ENCODE measurements around the gene CRYBB1. TPM values are rescaled to one million over a fixed set of nuclear protein-coding genes. Genes with fewer than 3 reads are reported as not detected.
A peak's percentile ranks its signal among the peaks of the same experiment; 100 is the strongest.

Gene CRYBB1
- polyA plus RNA-seq, 4 donors, result 0.25 to 0.75 TPM; not detected in 2

DNA sequence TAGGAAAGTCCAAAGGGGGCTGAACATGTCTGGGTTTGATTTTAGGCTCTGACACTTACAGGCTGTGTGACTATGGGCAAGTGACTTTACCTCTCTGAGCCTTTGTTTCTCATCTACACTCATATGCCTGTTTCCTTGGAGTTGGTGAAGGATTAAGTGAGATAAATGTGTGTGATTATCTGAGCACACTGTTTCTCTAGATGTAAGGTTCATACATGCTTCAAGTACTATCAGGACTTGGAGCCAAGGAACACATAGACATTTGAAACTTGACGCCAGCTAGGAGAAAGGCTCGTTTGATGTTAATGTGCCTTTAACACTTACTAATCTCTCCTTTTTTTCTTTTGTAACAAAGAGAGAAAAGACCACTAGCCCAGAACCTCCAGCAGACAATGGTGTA lies 9.7 kb downstream of the CRYBB1 start:
- WGBS, 3 donors, result 37 to 56% (median 41%) methylated on average over 2 of the region's 2 CpGs
- FAIRE-seq (no peak), DNase-seq (no peak)
- no peak overlapping the region for H3K4me3 ChIP-seq (ENCODE audit: low read depth in 1 of 3, low read length in 3 of 3)
- H3K27me3 ChIP-seq (ENCODE audit: control insufficient read depth in 3 of 3, insufficient read depth in 3 of 3, low read length in 3 of 3), result peaks cover 0 to 5% (median 0%) of the 10 kb centered on the region in 3 donors
- H3K36me3 ChIP-seq (ENCODE audit: control insufficient read depth in 3 of 3, insufficient read depth in 2 of 3, low read depth in 1 of 3, low read length in 3 of 3), result no peaks in the 10 kb centered on the region
- H3K27ac ChIP-seq (ENCODE audit: low read depth in 1 of 3, low read length in 2 of 3), result no peak overlapping the region
- H3K9me3 ChIP-seq (ENCODE audit: control insufficient read depth in 2 of 2, insufficient read depth in 1 of 2, low read depth in 1 of 2, low read length in 1 of 2), result no peaks in the 10 kb centered on the region
- no peaks in the 10 kb centered on the region for H3K4me1 ChIP-seq (ENCODE audit: control insufficient read depth in 3 of 3, insufficient read depth in 2 of 3, low read depth in 1 of 3, low read length in 2 of 3)

DNA sequence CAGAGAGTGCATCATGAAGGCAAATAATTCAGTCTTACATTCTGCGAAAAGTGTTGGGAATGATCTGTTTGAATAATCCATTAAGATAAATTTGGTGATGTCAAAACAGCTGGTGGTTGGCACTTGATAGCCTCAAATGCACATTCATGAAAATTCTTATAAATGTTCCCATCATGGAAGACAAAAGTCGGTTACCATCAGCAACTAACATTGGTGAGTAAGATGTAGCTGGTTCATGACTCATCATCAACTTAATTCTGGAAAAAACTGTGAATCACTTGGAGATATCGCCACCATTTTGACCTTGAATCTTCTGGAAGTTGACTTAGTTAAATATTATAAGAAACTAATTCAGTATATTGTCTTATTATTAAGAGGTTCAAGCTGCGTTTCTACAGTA lies 11.2 kb downstream of the CRYBB1 start:
- H3K9me3 ChIP-seq (ENCODE audit: control insufficient read depth in 2 of 2, insufficient read depth in 1 of 2, low read depth in 1 of 2, low read length in 1 of 2), result no peaks in the 10 kb centered on the region
- FAIRE-seq (no peak), DNase-seq (no peak)
- no peaks in the 10 kb centered on the region for H3K27me3 ChIP-seq (ENCODE audit: control insufficient read depth in 3 of 3, insufficient read depth in 3 of 3, low read length in 3 of 3)
- no peaks in the 10 kb centered on the region for H3K4me1 ChIP-seq (ENCODE audit: control insufficient read depth in 3 of 3, insufficient read depth in 2 of 3, low read depth in 1 of 3, low read length in 2 of 3)
- no peak overlapping the region for H3K27ac ChIP-seq (ENCODE audit: low read depth in 1 of 3, low read length in 2 of 3)
- no peak overlapping the region for H3K4me3 ChIP-seq (ENCODE audit: low read depth in 1 of 3, low read length in 3 of 3)
- no peaks in the 10 kb centered on the region for H3K36me3 ChIP-seq (ENCODE audit: control insufficient read depth in 3 of 3, insufficient read depth in 2 of 3, low read depth in 1 of 3, low read length in 3 of 3)
- WGBS, 3 donors, result 74 to 86% (median 81%) methylated on average over 4 of the region's 4 CpGs

DNA sequence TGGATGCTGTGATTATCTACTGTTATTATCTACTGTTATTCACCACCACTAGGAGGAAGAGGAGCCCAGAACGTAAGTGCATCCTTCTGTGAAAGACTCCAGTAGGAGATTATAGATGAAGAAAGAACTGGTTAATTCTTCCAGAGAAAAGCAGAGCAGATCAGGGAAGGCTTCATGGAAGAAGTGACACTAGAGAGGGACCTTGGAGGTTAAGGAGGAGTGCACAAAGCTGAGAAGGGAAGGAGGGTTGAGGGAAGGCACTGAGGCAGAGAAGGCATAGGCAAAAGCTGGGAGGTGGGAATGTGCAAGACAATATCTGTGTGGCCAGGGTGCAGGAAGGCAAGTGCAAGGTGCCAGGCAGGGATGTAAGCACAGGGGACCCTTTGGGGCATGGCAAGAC lies 13.5 kb downstream of the CRYBB1 start:
- H3K36me3 ChIP-seq (ENCODE audit: control insufficient read depth in 3 of 3, insufficient read depth in 2 of 3, low read depth in 1 of 3, low read length in 3 of 3), result no peaks in the 10 kb centered on the region
- no peak overlapping the region for H3K4me3 ChIP-seq (ENCODE audit: low read depth in 1 of 3, low read length in 3 of 3)
- DNase-seq, result no peak
- H3K4me1 ChIP-seq (ENCODE audit: control insufficient read depth in 3 of 3, insufficient read depth in 2 of 3, low read depth in 1 of 3, low read length in 2 of 3), result no peaks in the 10 kb centered on the region
- H3K27me3 ChIP-seq (ENCODE audit: control insufficient read depth in 3 of 3, insufficient read depth in 3 of 3, low read length in 3 of 3), result no peaks in the 10 kb centered on the region
- no peak for FAIRE-seq
- H3K9me3 ChIP-seq (ENCODE audit: control insufficient read depth in 2 of 2, insufficient read depth in 1 of 2, low read depth in 1 of 2, low read length in 1 of 2), result no peaks in the 10 kb centered on the region
- WGBS, 3 donors, result 76 to 87% (median 79%) methylated on average over 1 of the region's 1 CpG
- H3K27ac ChIP-seq (ENCODE audit: low read depth in 1 of 3, low read length in 2 of 3), result no peak overlapping the region

DNA sequence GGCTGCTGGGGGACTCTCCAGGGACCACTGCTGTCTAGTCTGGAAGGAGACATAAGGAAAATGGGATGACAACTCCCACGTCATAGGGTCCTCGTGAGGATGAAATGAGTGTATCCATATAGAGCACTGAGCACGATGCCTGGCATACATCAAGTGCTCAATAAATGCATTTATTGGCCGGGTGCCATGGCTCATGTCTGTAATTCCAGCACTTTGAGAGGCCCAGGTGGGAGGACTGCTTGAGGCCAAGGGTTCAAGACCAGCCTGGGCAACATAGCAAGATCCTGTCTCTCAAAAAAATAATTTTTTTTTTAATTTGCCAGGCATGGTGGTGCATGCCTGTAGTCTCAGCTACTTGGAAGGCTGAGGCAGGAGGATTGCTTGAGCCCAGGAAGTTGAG lies 15.7 kb downstream of the CRYBB1 start:
- Histone ChIP-seq H3K27me3 (ENCODE audit: control insufficient read depth in 3 of 3, insufficient read depth in 3 of 3, low read length in 3 of 3) (no peaks in the 10 kb centered on the region), H3K9me3 (ENCODE audit: control insufficient read depth in 2 of 2, insufficient read depth in 1 of 2, low read depth in 1 of 2, low read length in 1 of 2) (no peaks in the 10 kb centered on the region), H3K4me1 (ENCODE audit: control insufficient read depth in 3 of 3, insufficient read depth in 2 of 3, low read depth in 1 of 3, low read length in 2 of 3) (no peaks in the 10 kb centered on the region), H3K36me3 (ENCODE audit: control insufficient read depth in 3 of 3, insufficient read depth in 2 of 3, low read depth in 1 of 3, low read length in 3 of 3) (no peaks in the 10 kb centered on the region), H3K4me3 (ENCODE audit: low read depth in 1 of 3, low read length in 3 of 3) (no peak overlapping the region), H3K27ac (ENCODE audit: low read depth in 1 of 3, low read length in 2 of 3) (no peak overlapping the region)
- WGBS, 3 donors, result 90 to 96% (median 90%) methylated on average over 4 of the region's 4 CpGs
- FAIRE-seq, result no peak
- no peak for DNase-seq

DNA sequence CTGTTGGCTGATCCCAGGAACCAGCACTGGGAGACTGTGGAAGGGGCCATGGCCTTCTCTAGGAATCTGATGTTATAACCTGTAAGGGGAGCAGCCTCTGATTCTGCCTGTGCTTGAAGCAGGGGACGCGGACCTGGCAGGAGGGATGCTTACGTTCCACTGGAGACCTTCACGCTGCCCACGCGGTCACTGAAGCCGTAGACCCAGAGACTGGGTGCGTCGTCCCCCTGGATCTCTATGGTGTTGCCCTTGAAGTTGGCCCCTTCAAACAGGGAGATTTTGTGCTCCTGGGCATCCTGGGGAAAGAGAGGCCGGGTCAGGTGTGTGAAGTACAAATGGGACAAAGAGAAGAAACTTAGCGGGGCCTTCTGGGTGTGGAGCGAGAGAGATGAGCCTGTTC lies 16.1 kb downstream of the CRYBB1 start:
- Histone ChIP-seq H3K27ac (ENCODE audit: low read depth in 1 of 3, low read length in 2 of 3) (no peak overlapping the region), H3K36me3 (ENCODE audit: control insufficient read depth in 3 of 3, insufficient read depth in 2 of 3, low read depth in 1 of 3, low read length in 3 of 3) (no peaks in the 10 kb centered on the region), H3K27me3 (ENCODE audit: control insufficient read depth in 3 of 3, insufficient read depth in 3 of 3, low read length in 3 of 3) (no peaks in the 10 kb centered on the region), H3K9me3 (ENCODE audit: control insufficient read depth in 2 of 2, insufficient read depth in 1 of 2, low read depth in 1 of 2, low read length in 1 of 2) (no peaks in the 10 kb centered on the region), H3K4me1 (ENCODE audit: control insufficient read depth in 3 of 3, insufficient read depth in 2 of 3, low read depth in 1 of 3, low read length in 2 of 3) (no peaks in the 10 kb centered on the region), H3K4me3 (ENCODE audit: low read depth in 1 of 3, low read length in 3 of 3) (no peak overlapping the region)
- no peak for FAIRE-seq
- DNase-seq, result no peak
- 87 to 96% (median 93%) methylated on average over 12 of the region's 12 CpGs for WGBS, 3 donors

DNA sequence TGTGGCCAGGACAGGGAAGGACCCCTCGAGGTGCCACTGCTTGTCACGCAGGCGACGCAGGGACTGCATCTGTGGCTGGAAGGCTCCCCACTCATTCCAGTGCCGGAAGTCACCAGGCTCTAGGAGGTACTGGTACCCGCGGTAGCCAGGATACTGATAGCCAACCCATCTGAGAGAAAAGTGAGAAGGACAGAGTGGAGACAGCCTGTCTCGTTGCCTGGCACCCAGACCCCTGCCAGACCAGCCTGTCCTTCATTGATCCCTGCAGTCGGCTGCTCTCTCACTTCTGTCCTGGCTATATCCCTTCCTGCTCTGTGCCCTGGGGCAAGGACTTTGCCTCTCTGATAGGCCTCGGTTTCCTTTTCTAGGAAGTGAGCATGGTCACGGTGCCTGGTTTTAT lies 18.3 kb downstream of the CRYBB1 start:
- 78 to 85% (median 81%) methylated on average over 11 of the region's 11 CpGs for WGBS, 3 donors
- H3K9me3 ChIP-seq (ENCODE audit: control insufficient read depth in 2 of 2, insufficient read depth in 1 of 2, low read depth in 1 of 2, low read length in 1 of 2), result no peaks in the 10 kb centered on the region
- FAIRE-seq, result no peak
- no peak overlapping the region for H3K27ac ChIP-seq (ENCODE audit: low read depth in 1 of 3, low read length in 2 of 3)
- H3K4me3 ChIP-seq (ENCODE audit: low read depth in 1 of 3, low read length in 3 of 3), result no peak overlapping the region
- peak in 1 of 2 donors; percentile 18 for DNase-seq
- H3K36me3 ChIP-seq (ENCODE audit: control insufficient read depth in 3 of 3, insufficient read depth in 2 of 3, low read depth in 1 of 3, low read length in 3 of 3), result no peaks in the 10 kb centered on the region
- H3K4me1 ChIP-seq (ENCODE audit: control insufficient read depth in 3 of 3, insufficient read depth in 2 of 3, low read depth in 1 of 3, low read length in 2 of 3), result no peaks in the 10 kb centered on the region
- no peaks in the 10 kb centered on the region for H3K27me3 ChIP-seq (ENCODE audit: control insufficient read depth in 3 of 3, insufficient read depth in 3 of 3, low read length in 3 of 3)

DNA sequence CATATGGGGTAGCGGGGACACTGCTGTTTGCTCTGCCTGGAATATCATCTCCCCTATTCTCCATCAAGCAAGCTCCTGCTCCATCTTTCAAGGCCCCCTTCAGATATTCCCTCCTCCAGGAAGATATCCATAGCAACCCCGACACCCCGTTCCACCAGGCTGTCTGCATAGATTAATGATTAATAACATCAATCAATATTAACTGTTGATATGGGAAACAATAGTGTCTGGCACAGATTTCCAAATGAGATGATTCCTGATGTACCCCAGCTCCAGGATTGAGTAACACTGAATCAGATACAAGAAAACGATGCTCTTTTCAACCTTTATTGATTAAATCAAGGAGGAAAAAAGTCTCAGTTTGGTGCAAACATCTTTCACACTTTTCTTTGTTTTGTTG lies 20.3 kb downstream of the CRYBB1 start:
- no peaks in the 10 kb centered on the region for H3K27me3 ChIP-seq (ENCODE audit: control insufficient read depth in 3 of 3, insufficient read depth in 3 of 3, low read length in 3 of 3)
- H3K4me1 ChIP-seq (ENCODE audit: control insufficient read depth in 3 of 3, insufficient read depth in 2 of 3, low read depth in 1 of 3, low read length in 2 of 3), result peaks cover 0 to 2% (median 0%) of the 10 kb centered on the region in 3 donors
- H3K36me3 ChIP-seq (ENCODE audit: control insufficient read depth in 3 of 3, insufficient read depth in 2 of 3, low read depth in 1 of 3, low read length in 3 of 3), result no peaks in the 10 kb centered on the region
- H3K9me3 ChIP-seq (ENCODE audit: control insufficient read depth in 2 of 2, insufficient read depth in 1 of 2, low read depth in 1 of 2, low read length in 1 of 2), result no peaks in the 10 kb centered on the region
- FAIRE-seq, result no peak
- H3K27ac ChIP-seq (ENCODE audit: low read depth in 1 of 3, low read length in 2 of 3), result no peak overlapping the region
- no peak for DNase-seq
- no peak overlapping the region for H3K4me3 ChIP-seq (ENCODE audit: low read depth in 1 of 3, low read length in 3 of 3)
- 27 to 65% (median 45%) methylated on average over 4 of the region's 4 CpGs for WGBS, 3 donors

DNA sequence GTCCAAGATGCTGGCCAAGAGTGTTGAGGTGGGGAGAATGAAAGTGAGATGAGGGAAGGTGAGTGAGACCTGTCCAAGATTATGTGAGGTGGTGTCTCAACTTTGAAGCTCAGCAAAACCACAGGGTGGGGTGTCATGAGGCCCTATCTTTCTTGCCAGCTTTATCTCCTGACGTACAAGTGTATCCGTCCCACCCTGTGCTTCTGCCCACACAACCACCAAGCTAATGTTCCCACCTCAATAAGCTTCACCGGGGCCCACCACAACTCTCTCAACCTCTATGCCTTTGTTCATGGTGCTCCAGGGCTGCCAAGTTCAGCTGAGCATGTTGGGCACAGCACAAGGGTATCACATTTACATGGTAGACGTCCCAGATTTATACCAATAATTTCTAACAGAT lies 20.8 kb downstream of the CRYBB1 start:
- DNase-seq (no peak), FAIRE-seq (no peak)
- H3K9me3 ChIP-seq (ENCODE audit: control insufficient read depth in 2 of 2, insufficient read depth in 1 of 2, low read depth in 1 of 2, low read length in 1 of 2), result no peaks in the 10 kb centered on the region
- 47 to 68% (median 47%) methylated on average over 4 of the region's 4 CpGs for WGBS, 3 donors
- H3K27me3 ChIP-seq (ENCODE audit: control insufficient read depth in 3 of 3, insufficient read depth in 3 of 3, low read length in 3 of 3), result no peaks in the 10 kb centered on the region
- H3K4me3 ChIP-seq (ENCODE audit: low read depth in 1 of 3, low read length in 3 of 3), result no peak overlapping the region
- H3K36me3 ChIP-seq (ENCODE audit: control insufficient read depth in 3 of 3, insufficient read depth in 2 of 3, low read depth in 1 of 3, low read length in 3 of 3), result no peaks in the 10 kb centered on the region
- H3K27ac ChIP-seq (ENCODE audit: low read depth in 1 of 3, low read length in 2 of 3), result no peak overlapping the region
- peaks cover 0 to 6% (median 3%) of the 10 kb centered on the region in 3 donors for H3K4me1 ChIP-seq (ENCODE audit: control insufficient read depth in 3 of 3, insufficient read depth in 2 of 3, low read depth in 1 of 3, low read length in 2 of 3)

DNA sequence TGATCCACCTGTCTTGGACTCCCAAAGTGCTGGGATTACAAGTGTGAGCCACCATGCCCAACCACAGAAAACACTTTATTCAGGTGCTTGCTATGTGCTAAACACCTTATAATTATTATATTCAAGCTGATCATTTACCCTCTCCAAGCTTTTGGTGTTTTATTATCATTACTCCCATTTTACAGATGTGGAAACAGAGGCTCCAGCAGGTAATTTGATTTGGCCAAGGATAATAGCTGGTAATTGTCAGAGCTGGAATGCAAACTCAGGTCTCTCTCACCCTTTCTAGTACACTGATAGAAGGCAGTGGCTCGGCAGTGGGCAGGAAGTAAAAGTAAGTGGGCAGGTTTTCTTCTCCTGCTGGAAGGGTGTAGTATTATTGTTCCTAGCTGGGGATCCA lies 24.1 kb downstream of the CRYBB1 start:
- Histone ChIP-seq H3K4me1 (ENCODE audit: control insufficient read depth in 3 of 3, insufficient read depth in 2 of 3, low read depth in 1 of 3, low read length in 2 of 3) (peaks cover 0 to 6% (median 6%) of the 10 kb centered on the region in 3 donors), H3K27ac (ENCODE audit: low read depth in 1 of 3, low read length in 2 of 3) (no peak overlapping the region), H3K9me3 (ENCODE audit: control insufficient read depth in 2 of 2, insufficient read depth in 1 of 2, low read depth in 1 of 2, low read length in 1 of 2) (no peaks in the 10 kb centered on the region), H3K36me3 (ENCODE audit: control insufficient read depth in 3 of 3, insufficient read depth in 2 of 3, low read depth in 1 of 3, low read length in 3 of 3) (peaks cover 0 to 2% (median 0%) of the 10 kb centered on the region in 3 donors), H3K4me3 (ENCODE audit: low read depth in 1 of 3, low read length in 3 of 3) (no peak overlapping the region), H3K27me3 (ENCODE audit: control insufficient read depth in 3 of 3, insufficient read depth in 3 of 3, low read length in 3 of 3) (no peaks in the 10 kb centered on the region)
- FAIRE-seq (no peak), DNase-seq (no peak)
- 46 to 67% (median 61%) methylated on average over 1 of the region's 1 CpG for WGBS, 3 donors

Measured in small intestine (tissue), 7 donors.